H7 (cell line): Measurements from ENCODE around the gene ADAM15. TPM values are rescaled to one million over a fixed set of nuclear protein-coding genes. Genes with fewer than 3 reads are reported as not detected.

Experiments
- DNase-seq: peaks from one replicate; pipeline ENCODE4 v3.0.0; 2012
- H3K27me3 ChIP-seq: 2 replicates; pipeline ENCODE4 v1.6.0; 2011; ENCODE audit warnings: mild to moderate bottlenecking, low read length; ENCODE audit not compliant: control insufficient read depth, insufficient read depth
- H3K36me3 ChIP-seq: replicated peaks from 2 replicates; pipeline ENCODE4 v1.5.1; 2011; ENCODE audit warnings: low read length; ENCODE audit not compliant: control insufficient read depth, insufficient read depth
- H3K4me3 ChIP-seq: 2 replicates; pipeline ENCODE4 v1.5.1; 2011; ENCODE audit warnings: low read depth, mild to moderate bottlenecking, control low read depth, low read length, moderate library complexity; ENCODE audit not compliant: insufficient read depth
- total RNA-seq: library from RNA; depleted of rRNA; stranded (reverse); fragments of >200 nt; shearing (Covaris generic); gene quantifications from 2 replicates; pipeline ENCODE4 v1.2.3, GENCODE V29; 2014

Gene ADAM15
- total RNA-seq, 1 experiment from 2014 or later: 34.9 TPM

DNA sequence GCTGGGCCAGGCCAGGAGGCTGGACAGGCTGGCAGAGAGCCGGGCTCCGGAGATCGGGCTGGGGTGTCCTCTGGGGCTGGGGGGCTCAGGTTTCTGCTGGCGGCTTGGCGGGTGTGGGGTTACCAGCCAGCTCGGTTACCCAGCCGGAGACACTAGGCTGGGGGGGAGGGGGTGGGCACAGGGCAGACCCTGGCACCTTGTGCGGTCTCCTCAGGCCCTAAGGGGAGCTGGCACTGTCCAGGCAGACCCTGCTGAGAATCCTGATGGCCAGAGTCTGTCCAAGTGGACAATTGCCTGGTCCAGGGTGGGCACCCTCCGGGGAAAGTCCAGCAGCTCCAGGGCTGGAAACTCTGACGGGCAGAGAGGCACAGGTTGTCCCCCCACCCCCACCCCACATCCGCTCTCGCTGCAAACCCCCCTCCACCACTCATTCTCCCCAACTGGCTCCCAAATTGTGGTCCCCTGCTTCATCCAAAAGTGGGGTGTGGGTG, 41.9 kb upstream of the ADAM15 start:
- peaks cover under 1% of the 10 kb centered on the region; the same call in 1 of the 2 replicates for H3K36me3 ChIP-seq
- H3K4me3 ChIP-seq: no peak overlapping the region
- H3K27me3 ChIP-seq: no peaks in the 10 kb centered on the region
- peak; percentile 51 for DNase-seq

DNA sequence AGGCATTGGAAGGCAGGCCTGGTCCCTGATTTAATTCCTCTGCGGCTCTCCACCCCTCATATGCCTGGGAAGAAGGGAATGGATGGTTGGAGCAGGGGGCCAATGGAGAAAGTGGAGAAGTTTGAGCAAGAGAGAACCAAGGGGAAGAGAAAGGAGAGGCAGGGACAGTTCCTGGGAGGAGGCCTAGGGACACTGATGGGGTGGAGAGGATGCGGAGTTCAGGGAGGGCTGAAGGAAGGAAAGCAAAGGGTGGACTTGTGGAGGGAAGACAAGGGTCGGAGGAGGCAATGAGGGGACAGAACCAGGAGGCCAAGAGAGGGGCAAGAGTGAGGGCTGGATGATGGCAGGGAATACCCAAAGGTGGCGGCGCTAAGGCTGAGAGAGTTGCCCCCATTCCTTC, 41.4 kb upstream of the ADAM15 start:
- peaks cover 2% of the 10 kb centered on the region; the same call in 1 of the 2 replicates for H3K36me3 ChIP-seq
- no peaks in the 10 kb centered on the region for H3K27me3 ChIP-seq
- no peak for DNase-seq
- H3K4me3 ChIP-seq: no peak overlapping the region

DNA sequence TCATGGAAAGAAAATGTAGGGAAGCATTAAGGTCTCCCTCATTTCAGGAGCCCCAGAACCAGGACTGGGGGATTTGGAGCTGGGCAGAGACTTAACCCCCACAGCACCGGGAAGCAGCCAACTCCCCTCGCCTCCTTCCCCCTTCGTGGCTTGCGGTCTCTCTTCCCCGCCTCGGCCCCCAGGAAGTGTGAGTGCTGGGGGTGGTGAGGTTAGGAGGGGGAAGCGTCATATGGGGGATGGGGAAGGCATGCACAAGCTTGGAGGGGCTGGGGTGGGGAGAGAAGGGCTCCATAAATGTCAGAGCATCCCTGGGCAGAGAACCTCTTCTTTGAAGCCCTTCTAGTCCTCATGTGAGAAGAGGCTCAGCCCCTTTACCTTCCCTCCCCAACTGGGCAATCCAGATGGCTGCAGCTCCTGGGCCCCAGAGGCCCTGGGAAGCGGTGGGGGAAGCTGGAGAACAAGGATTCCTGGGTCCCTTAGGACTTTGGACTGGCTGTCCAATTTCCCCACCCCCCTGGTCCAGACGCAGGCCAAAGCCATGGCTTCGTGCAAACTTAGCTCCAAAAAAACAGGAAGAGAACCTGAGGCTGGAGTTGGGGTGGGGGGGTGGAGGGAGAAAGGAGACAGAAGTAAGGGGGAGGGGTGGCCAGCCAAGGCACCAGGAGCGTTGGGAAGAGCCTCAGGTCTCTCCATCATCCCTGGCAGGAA, 40.8 kb upstream of the ADAM15 start:
- H3K27me3 ChIP-seq: no peaks in the 10 kb centered on the region

DNA sequence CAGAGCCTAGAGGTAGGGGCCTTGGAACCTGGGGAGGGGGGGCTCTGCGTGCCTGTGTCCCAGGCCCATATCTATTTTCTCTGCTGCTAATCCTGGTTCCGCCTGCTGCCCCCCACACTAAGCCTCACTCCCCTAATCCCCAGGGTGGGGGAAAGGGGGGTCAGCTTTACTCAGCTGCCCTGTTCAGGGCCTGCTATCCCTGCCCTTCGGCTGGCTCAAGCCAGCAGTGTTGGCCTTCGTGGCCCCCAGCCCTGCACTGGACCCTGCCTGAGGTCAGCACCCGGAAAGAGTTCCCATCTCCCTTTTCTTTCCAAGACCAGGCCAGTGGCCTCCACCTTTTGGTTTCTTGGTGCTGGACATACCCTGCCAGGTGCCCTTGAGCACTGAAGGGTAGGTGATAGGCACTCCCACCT, 40.1 kb upstream of the ADAM15 start:
- no peaks in the 10 kb centered on the region for H3K27me3 ChIP-seq
- DNase-seq: peak; percentile 50
- peaks cover 4% of the 10 kb centered on the region for H3K36me3 ChIP-seq
- no peak overlapping the region for H3K4me3 ChIP-seq

More for the DNA sequence above, 40.8 kb upstream of the ADAM15 start:
- no peak for DNase-seq
- peaks cover 4% of the 10 kb centered on the region; the same call in 1 of the 2 replicates for H3K36me3 ChIP-seq
- no peak overlapping the region for H3K4me3 ChIP-seq

DNA sequence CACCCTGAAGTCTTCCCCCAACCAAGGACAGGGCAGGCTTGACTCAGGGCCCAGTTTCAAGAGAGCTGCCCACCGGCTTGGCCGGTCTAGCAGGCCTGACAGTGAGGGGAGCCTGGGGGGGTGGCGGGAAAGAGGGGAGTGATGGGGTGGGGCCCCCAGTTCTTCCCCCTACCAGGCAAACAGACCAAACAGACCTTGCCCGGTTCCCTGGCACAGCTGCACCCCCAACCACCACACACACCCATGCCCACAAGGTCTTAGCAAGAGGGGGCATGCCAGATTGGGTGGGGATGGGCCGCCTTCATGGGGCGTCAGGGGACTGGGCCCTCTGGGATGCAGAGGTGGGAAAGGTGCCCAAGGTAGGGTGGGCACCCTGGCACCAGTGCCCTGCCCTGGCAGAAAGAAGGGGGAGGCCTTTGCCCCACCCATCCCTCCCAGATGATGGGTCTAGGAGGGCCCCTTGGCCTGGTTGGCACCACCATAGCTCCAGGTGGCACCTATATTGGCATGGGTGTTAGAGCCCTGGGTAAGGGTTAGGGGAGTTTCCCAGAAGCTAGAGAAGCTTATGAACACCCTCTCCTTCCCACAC, 39.6 kb upstream of the ADAM15 start:
- H3K27me3 ChIP-seq: no peaks in the 10 kb centered on the region
- peaks cover 5% of the 10 kb centered on the region for H3K36me3 ChIP-seq
- no peak for DNase-seq
- H3K4me3 ChIP-seq: no peak overlapping the region

DNA sequence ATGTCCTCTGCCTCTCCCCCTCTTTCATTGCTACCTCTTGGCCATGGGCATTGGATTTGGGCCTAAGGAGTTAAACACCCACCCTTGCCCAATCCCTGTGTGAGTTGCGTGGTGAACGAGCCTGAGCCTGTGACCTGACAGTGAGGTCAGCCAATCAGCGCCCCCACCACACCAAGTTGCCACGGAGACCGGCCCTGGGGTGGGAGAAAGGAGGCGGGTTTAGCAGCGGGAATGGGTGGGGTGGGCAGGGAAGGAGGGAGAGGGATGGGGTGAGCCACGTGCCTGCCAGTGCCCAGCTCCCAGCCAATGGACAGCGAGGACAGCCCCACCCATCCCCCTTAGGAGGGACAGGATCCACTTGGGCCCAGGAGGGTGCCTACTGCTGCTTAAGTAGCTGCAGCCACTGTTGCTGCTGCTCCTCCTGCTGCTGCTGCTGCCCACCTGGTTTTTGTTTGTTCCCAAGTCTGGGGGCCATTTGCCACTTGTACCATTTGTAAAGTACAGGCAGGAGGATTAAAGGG, 39.0 kb upstream of the ADAM15 start:
- peak; percentile 97 for DNase-seq
- Histone ChIP-seq H3K27me3 (no peaks in the 10 kb centered on the region), H3K4me3 (no peak overlapping the region), H3K36me3 (peaks cover 7% of the 10 kb centered on the region)

DNA sequence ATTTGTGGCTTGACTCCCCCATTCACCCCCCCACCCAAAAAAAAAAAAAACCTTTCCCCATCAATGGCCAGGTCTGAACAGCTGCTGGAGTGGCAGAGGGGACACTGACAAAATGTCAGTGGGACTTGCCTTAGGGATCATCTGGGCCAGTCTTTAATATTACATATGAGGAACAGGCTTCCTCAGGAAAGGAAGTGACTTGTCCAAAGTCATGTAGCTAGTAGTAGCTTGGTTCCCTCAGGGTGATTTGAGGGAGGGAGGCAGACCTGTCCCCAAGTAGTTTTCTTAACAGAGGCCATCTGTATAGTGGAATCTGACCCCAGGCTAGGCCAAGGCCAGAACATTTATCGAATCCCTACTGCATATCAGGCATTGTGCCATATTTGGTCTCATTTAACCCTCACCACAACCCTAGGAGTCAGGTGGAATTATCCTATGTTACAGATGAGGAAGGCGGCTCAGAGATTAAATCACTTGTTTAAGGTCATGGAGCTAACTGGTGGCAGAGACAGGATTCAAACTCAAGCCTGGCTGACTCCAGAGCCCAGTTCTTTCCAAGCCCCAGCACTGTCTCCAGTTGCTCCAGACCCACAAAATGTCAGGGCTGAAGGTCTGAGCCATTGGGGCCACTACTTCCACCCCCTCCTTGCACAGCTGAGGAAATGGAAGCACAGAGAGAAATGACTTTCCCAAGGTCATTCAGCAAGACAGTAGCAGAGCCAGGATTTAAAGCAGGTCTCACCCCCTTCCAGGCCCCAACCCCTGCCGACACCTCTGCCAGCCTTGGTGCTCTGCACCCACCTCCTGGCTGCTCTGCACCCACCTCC, 38.1 kb upstream of the ADAM15 start:
- no peak for DNase-seq
- Histone ChIP-seq H3K4me3 (no peak overlapping the region), H3K27me3 (no peaks in the 10 kb centered on the region), H3K36me3 (peaks cover 7% of the 10 kb centered on the region)

DNA sequence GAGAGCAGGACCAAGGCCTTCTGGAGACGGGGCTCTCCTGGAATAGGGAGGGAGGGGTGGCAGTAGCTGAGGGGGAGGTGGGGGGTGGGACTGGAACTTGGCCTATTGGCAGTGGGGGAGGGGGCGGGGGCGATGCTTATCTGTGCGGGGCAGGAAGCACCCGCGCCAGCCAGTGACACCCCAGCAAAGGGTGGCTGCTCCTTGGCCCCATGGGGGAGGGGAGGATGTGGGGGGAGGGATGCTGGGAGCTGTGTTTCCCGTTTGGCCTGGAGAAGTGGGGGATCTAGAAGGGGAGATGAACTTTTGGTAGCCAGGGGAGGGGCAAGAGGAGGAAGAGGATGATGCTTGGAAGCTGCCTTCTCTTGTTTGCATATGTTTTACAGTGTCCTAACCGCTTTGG, 37.5 kb upstream of the ADAM15 start:
- H3K4me3 ChIP-seq: no peak overlapping the region
- H3K27me3 ChIP-seq: no peaks in the 10 kb centered on the region
- no peak for DNase-seq
- H3K36me3 ChIP-seq: peaks cover 7% of the 10 kb centered on the region

DNA sequence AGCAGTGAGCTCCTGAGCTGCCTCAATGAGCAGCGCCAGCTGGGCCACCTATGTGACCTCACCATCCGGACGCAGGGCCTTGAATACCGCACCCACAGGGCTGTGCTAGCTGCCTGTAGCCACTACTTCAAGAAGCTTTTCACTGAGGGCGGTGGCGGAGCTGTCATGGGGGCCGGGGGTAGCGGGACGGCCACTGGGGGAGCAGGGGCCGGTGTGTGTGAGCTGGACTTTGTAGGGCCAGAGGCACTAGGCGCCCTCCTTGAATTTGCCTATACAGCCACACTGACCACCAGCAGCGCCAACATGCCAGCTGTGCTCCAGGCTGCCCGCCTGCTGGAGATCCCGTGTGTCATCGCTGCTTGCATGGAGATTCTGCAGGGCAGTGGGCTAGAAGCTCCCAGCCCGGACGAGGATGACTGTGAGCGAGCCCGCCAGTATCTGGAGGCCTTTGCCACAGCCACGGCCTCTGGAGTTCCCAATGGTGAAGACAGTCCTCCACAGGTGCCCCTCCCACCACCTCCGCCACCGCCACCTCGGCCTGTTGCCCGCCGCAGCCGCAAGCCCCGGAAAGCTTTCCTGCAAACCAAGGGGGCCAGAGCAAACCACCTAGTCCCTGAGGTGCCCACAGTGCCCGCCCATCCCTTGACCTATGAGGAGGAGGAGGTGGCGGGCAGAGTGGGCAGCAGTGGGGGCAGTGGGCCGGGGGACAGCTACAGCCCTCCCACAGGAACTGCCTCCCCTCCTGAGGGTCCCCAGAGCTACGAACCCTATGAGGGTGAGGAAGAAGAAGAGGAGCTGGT, 36.2 kb upstream of the ADAM15 start:
- Histone ChIP-seq H3K4me3 (no peak overlapping the region), H3K36me3 (peaks cover 7% of the 10 kb centered on the region), H3K27me3 (no peaks in the 10 kb centered on the region)
- no peak for DNase-seq

DNA sequence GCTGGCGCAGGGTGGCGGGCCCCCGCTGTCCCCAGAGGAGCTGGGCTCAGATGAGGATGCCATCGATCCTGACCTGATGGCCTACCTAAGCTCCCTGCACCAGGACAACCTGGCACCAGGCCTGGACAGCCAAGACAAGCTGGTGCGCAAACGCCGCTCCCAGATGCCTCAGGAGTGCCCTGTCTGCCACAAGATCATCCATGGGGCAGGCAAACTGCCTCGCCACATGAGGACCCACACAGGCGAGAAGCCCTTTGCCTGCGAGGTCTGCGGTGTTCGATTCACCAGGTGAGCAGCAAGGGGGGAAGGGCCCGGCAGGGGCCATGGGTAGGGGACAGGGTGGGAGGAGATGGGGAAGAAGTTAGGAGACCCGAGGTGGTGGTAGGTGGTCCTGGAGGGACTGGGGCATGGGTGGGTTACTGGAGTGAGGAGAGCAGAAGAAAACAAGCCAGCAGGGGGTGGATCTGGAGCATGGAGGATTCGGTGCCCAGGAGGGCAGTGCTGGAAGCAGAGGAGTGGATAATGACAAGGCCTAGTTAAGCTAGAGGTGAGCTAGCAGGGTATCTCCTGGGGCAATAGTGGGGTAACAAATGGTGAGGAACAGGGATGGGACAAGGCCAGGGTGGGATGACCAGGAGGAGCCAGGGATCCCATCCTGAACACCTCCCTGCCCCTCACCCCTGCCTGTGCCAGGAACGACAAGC, 35.4 kb upstream of the ADAM15 start:
- Histone ChIP-seq H3K4me3 (no peak overlapping the region), H3K36me3 (peaks cover 7% of the 10 kb centered on the region), H3K27me3 (no peaks in the 10 kb centered on the region)
- DNase-seq: no peak

DNA sequence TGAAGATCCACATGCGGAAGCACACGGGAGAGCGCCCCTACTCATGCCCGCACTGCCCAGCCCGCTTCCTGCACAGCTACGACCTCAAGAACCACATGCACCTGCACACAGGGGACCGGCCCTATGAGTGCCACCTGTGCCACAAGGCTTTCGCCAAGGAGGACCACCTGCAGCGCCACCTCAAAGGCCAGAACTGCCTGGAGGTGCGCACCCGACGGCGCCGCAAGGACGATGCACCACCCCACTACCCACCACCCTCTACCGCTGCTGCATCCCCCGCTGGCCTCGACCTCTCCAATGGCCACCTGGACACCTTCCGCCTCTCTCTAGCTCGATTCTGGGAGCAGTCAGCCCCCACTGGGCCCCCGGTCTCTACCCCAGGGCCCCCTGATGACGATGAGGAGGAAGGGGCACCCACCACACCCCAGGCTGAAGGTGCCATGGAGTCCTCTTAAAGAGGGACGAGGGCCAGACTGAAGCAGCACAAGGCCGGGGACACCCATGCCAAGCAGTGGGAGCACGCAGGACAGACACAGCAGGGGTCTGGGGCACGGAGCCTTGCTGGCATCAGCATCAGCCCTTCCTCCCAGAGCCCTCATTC, 34.8 kb upstream of the ADAM15 start:
- Histone ChIP-seq H3K36me3 (peaks cover 7% of the 10 kb centered on the region), H3K4me3 (no peak overlapping the region), H3K27me3 (no peaks in the 10 kb centered on the region)
- no peak for DNase-seq

DNA sequence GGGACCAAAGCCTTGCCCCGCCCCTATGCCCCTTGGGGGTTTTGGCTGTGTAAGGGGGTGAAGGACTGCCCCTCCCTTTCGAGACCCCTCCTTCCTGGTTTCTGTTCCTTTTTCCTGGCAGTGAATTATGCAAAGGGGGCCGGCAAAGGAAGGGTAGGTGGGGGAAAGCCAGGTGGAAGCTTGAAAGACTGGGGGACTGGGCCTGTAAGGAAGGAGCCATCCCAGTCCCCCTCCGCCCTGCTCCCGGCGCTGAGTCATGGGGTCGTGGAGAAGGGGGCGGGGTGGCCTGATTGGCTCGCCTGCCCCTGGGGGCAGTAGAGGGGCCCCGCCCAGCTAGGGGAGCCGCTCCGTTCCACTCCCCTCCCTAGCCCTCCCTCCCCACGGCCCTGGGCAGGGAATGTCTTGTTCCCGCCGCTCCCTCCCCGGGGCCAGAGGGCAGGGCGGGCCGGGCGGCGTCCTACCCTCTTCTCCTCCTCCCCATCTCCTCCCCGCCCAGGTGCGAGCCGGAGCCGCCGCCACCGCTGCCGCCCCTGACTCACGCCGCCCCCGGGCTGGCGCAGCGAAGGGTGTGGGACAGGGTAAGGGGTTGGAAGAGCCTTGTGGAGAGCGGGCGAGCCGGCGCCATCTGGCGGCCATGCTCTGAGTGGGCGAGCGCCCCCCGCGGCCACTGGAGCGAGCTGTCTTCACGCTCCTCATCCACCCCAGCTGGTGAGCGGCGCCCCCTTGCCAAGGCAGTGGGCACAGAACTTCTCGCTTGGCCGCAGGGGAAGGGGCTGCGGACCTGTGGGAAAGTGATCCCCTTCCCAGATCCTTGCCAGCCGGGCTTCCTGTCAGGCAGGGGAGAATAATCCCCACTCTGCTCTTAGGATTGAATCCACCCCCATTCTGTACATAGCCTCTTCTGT, 33.8 kb upstream of the ADAM15 start:
- peak; percentile 98 for DNase-seq
- Histone ChIP-seq H3K27me3 (no peaks in the 10 kb centered on the region), H3K36me3 (peaks cover 7% of the 10 kb centered on the region), H3K4me3 (peak overlapping the region; percentile 49)
